Measurements from ENCODE around the gene UGP2. TPM values are rescaled to one million over a fixed set of nuclear protein-coding genes. Genes with fewer than 3 reads are reported as not detected.

Gene UGP2
- total and polyA plus RNA-seq, 2 of the 8 experiments (the other 6 are each of a cell fraction or from before 2014, with no cell fraction given): 278 to 956 TPM

DNA sequence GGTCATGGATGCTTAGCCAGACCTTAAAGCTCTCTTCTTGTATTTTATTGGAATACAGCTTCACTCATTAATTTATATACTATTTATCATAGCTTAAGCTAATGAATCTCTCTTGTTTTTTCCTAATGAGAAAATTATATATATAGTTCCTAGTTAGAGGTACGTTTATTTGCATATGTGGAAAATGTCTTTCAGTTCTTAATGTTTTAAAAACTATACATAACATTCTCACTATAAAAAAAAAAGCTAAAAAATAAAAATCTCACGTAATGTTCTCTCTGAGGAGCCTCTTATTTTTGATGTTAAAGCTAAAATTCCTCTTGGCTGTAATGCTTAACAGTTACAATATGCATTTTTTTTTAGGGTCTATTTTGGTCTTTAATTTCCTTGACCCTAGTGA lies 16.6 kb downstream of the UGP2 start:
- POLR2A ChIA-PET (ENCODE audit: partially characterized antibody): interaction anchor here (0.8 to 17.8 kb wide), 6 partner anchors 8 to 147 kb away, joined by 3 to 297 read pairs (median 4); partner anchors contain the start of gene UGP2
- 98% methylated on average over 2 of the region's 2 CpGs; no CpG with 5 or more reads in 1 of the 2 experiments for WGBS, 2 experiments (ENCODE audit: extremely low coverage in 1 of 2, insufficient coverage in 1 of 2, insufficient read length in 1 of 2, insufficient replicate concordance in 2 of 2, low coverage in 1 of 2, low lambda C conversion rate in 2 of 2, missing lambda C conversion rate in 1 of 2)
- H3K4me2 ChIP-seq (ENCODE audit: insufficient read depth in 1 of 2, low read depth in 2 of 2, low read length in 2 of 2): no peak overlapping the region
- H3K9ac ChIP-seq (replicated peaks in 1 of 4; ENCODE audit: extremely low read depth in 1 of 4, low read depth in 3 of 4, low read length in 3 of 4): no peak overlapping the region
- no peaks in the 10 kb centered on the region for H3K9me3 ChIP-seq (ENCODE audit: insufficient read depth in 2 of 2, low read depth in 1 of 2, low read length in 1 of 2)
- H2AFZ ChIP-seq (ENCODE audit: low read length): no peak overlapping the region
- CTCF ChIA-PET (ENCODE audit: partially characterized antibody): interaction anchor here (1.0 to 1.8 kb wide), 4 partner anchors 12 to 275 kb away, joined by 3 to 7 read pairs (median 4); partner anchors contain the start of gene UGP2
- H3K79me1 ChIP-seq (ENCODE audit: low read depth, low read length): peaks cover 8% of the 10 kb centered on the region; the same call in 1 of the 2 replicates
- H4K20me1 ChIP-seq (replicated peaks in 1 of 2; ENCODE audit: control insufficient read depth in 1 of 2, insufficient read depth in 2 of 2, low read length in 2 of 2): peaks cover 8 to 24% of the 10 kb centered on the region in 2 experiments
- H4K5ac ChIP-seq (ENCODE audit: insufficient read length, low read depth, low read length): no peak overlapping the region
- H3K4me3 ChIP-seq (ENCODE audit: extremely low read depth in 1 of 4, insufficient read depth in 2 of 4, low read depth in 3 of 4, low read length in 4 of 4): no peak overlapping the region
- peaks cover 28 to 98% (median 62%) of the 10 kb centered on the region in 4 experiments for H3K36me3 ChIP-seq (ENCODE audit: control insufficient read depth in 2 of 4, insufficient read depth in 4 of 4, low read length in 3 of 4)
- H3K23me2 ChIP-seq (ENCODE audit: low read depth, low read length): no peaks in the 10 kb centered on the region
- DNase-seq (ENCODE audit: low read depth in 1 of 2, low spot score in 2 of 2) (no peak), FAIRE-seq (no peak)
- H3K18ac ChIP-seq (ENCODE audit: extremely low read depth, low read length): no peak overlapping the region
- no peak overlapping the region for H2AK5ac ChIP-seq (ENCODE audit: low read depth, low read length)
- H3K79me2 ChIP-seq (ENCODE audit: control insufficient read depth in 1 of 2, insufficient read depth in 2 of 2, low read length in 2 of 2): peaks cover 19 to 100% of the 10 kb centered on the region in 2 experiments; a peak in 3 of 4 replicates
- no peak overlapping the region for H2BK12ac ChIP-seq (ENCODE audit: low read depth, low read length)
- H2BK5ac ChIP-seq (ENCODE audit: low read depth, low read length): no peak overlapping the region
- no peak overlapping the region for H2BK15ac ChIP-seq (ENCODE audit: low read length)
- no peaks in the 10 kb centered on the region for H3K27me3 ChIP-seq (replicated peaks in 1 of 4; ENCODE audit: control insufficient read depth in 3 of 4, extremely low read depth in 1 of 4, insufficient read depth in 3 of 4, low read length in 3 of 4)
- no peak overlapping the region for H3K56ac ChIP-seq (replicated peaks; ENCODE audit: insufficient read length, low read depth, low read length)
- no peak overlapping the region for H3K4ac ChIP-seq (replicated peaks; ENCODE audit: insufficient read length, low read depth, low read length)
- no peak overlapping the region for H3K23ac ChIP-seq (ENCODE audit: insufficient read length)
- no peak overlapping the region for H4K8ac ChIP-seq (ENCODE audit: extremely low read depth, insufficient read depth, low read length)
- no peak overlapping the region for H4K91ac ChIP-seq (replicated peaks; ENCODE audit: insufficient read length, low read length)
- no peak overlapping the region for H2BK120ac ChIP-seq (replicated peaks; ENCODE audit: low read depth, low read length)
- H2BK20ac ChIP-seq (ENCODE audit: low read length): no peak overlapping the region
- no peak overlapping the region for H3K14ac ChIP-seq (ENCODE audit: insufficient read length)
- no peak overlapping the region for H3K27ac ChIP-seq (ENCODE audit: low read depth, low read length)
- peaks cover 4 to 19% (median 8%) of the 10 kb centered on the region in 4 experiments; a peak in 6 of 7 replicates for H3K4me1 ChIP-seq (replicated peaks in 1 of 4; ENCODE audit: control insufficient read depth in 3 of 4, insufficient read depth in 4 of 4, low read length in 3 of 4)
- TF ChIP-seq POLR2A (IDR thresholded peaks at IDR 0.05; ENCODE audit: control extremely low read depth in 1 of 2, low read depth in 2 of 2, low read length in 2 of 2): no peak
- no peak for TF ChIP-seq KDM1A (IDR thresholded peaks at IDR 0.05; ENCODE audit: borderline replicate concordance, low read length)
- no peak for TF ChIP-seq SIX5 (IDR thresholded peaks at IDR 0.05; ENCODE audit: low read depth, low read length)
- no peak for TF ChIP-seq SIRT6 (IDR thresholded peaks at IDR 0.05; ENCODE audit: low read length)
- TF ChIP-seq JUN (IDR thresholded peaks at IDR 0.05; ENCODE audit: low read depth, low read length): no peak
- TF ChIP-seq ZNF274 (IDR thresholded peaks at IDR 0.05; ENCODE audit: borderline replicate concordance, extremely low read depth, low read length): no peak
- no peak for TF ChIP-seq SIN3A (conservative IDR thresholded peaks at IDR 0.05 in 1 of 2, IDR thresholded peaks at IDR 0.05 in 1 of 2; ENCODE audit: low read depth in 1 of 2, low read length in 2 of 2)
- no peak for TF ChIP-seq BACH1 (IDR thresholded peaks at IDR 0.05; ENCODE audit: low read length)
- no peak for TF ChIP-seq SAP30 (IDR thresholded peaks at IDR 0.05; ENCODE audit: insufficient read depth, insufficient replicate concordance, low read length)
- no peak for TF ChIP-seq NRF1 (IDR thresholded peaks at IDR 0.05; ENCODE audit: low read depth, low read length)
- TF ChIP-seq, protein P1, sequence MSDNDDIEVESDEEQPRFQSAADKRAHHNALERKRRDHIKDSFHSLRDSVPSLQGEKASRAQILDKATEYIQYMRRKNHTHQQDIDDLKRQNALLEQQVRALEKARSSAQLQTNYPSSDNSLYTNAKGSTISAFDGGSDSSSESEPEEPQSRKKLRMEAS (IDR thresholded peaks at IDR 0.05): no peak
- TF ChIP-seq EP300 (IDR thresholded peaks at IDR 0.05; ENCODE audit: borderline replicate concordance in 1 of 2, low read depth in 2 of 2, low read length in 2 of 2): no peak
- no peak for TF ChIP-seq SP4 (IDR thresholded peaks at IDR 0.05; ENCODE audit: low read length)
- no peak for TF ChIP-seq TBP (IDR thresholded peaks at IDR 0.05; ENCODE audit: low read depth, low read length)
- TF ChIP-seq FOSL1 (IDR thresholded peaks at IDR 0.05; ENCODE audit: insufficient read depth, low read depth, low read length): no peak

Measured in H1 (cell line).